ENCODE data around the gene RASAL2. TPM values are rescaled to one million over a fixed set of nuclear protein-coding genes. Genes with fewer than 3 reads are reported as not detected.

RASAL2 gene
- total RNA-seq, 4 donors from 2014 or later: 26.0 to 51.4 (median 31.0) TPM

- TF ChIP-seq POLR2A (IDR thresholded peaks at IDR 0.05) (no peak), CTCF (IDR thresholded peaks at IDR 0.05) (no peak)
- H3K4me3 ChIP-seq (ENCODE audit: low read depth, poor library complexity, severe bottlenecking): no peak overlapping the region
- no peak for DNase-seq (ENCODE audit: low spot score in 2 of 2)
- intact Hi-C loops (cut with DNase I; ENCODE audit: low total_unique reads): no loop called here
- WGBS, 2 donors: 92 to 100% methylated on average over 2 of the region's 2 CpGs
These were observed 315.0 kb downstream of the RASAL2 start for GRCh38 chr1:178408871-178409270.

- intact Hi-C loops (cut with DNase I; ENCODE audit: low total_unique reads): no loop called here
- H3K4me3 ChIP-seq (ENCODE audit: low read depth, poor library complexity, severe bottlenecking): no peak overlapping the region
- TF ChIP-seq CTCF (IDR thresholded peaks at IDR 0.05): no peak
- TF ChIP-seq POLR2A (IDR thresholded peaks at IDR 0.05): no peak
- DNase-seq (ENCODE audit: low spot score in 2 of 2): no peak
- WGBS, 2 donors: 70 to 92% methylated on average over 2 of the region's 2 CpGs
These were observed 315.6 kb downstream of the RASAL2 start for GRCh38 chr1:178409541-178409940.

- no peak overlapping the region for H3K4me3 ChIP-seq (ENCODE audit: low read depth, poor library complexity, severe bottlenecking)
- 90 to 98% methylated on average over 7 of the region's 7 CpGs for WGBS, 2 donors
- TF ChIP-seq POLR2A (IDR thresholded peaks at IDR 0.05) (no peak), CTCF (IDR thresholded peaks at IDR 0.05) (no peak)
- no peak for DNase-seq (ENCODE audit: low spot score in 2 of 2)
- intact Hi-C loops (cut with DNase I; ENCODE audit: low total_unique reads): no loop called here
These were observed 318.0 kb downstream of the RASAL2 start for GRCh38 chr1:178411756-178412399.

- intact Hi-C loops (cut with DNase I; ENCODE audit: low total_unique reads): no loop called here
- no peak for DNase-seq (ENCODE audit: low spot score in 2 of 2)
- 83 to 87% methylated on average over 1 of the region's 1 CpG for WGBS, 2 donors
- no peak overlapping the region for H3K4me3 ChIP-seq (ENCODE audit: low read depth, poor library complexity, severe bottlenecking)
- TF ChIP-seq CTCF (IDR thresholded peaks at IDR 0.05) (no peak), POLR2A (IDR thresholded peaks at IDR 0.05) (no peak)
These were observed 318.5 kb downstream of the RASAL2 start for GRCh38 chr1:178412400-178412770.

- DNase-seq (ENCODE audit: low spot score in 2 of 2): no peak
- intact Hi-C loops (cut with DNase I; ENCODE audit: low total_unique reads): no loop called here
- TF ChIP-seq POLR2A (IDR thresholded peaks at IDR 0.05) (no peak), CTCF (IDR thresholded peaks at IDR 0.05) (no peak)
- 88 to 93% methylated on average over 2 of the region's 2 CpGs for WGBS, 2 donors
- no peak overlapping the region for H3K4me3 ChIP-seq (ENCODE audit: low read depth, poor library complexity, severe bottlenecking)
These were observed 324.0 kb downstream of the RASAL2 start for GRCh38 chr1:178417858-178418257.
